SIG-M5 treated with dmso at 0.1 percent for 504 hours (cell line): ENCODE data around the gene TREM2.
"Not testable (repeated sequence)": the region's sequence is repeated elsewhere in the genome, so short reads cannot be mapped to it uniquely, and the experiment has no call there.

ENCODE experiments used
- DNase-seq: peaks from one replicate; lab custom pipeline; 2025; ENCODE audit not compliant: unreplicated experiment; lab: John Stamatoyannopoulos, UW

TREM2 gene

DNA sequence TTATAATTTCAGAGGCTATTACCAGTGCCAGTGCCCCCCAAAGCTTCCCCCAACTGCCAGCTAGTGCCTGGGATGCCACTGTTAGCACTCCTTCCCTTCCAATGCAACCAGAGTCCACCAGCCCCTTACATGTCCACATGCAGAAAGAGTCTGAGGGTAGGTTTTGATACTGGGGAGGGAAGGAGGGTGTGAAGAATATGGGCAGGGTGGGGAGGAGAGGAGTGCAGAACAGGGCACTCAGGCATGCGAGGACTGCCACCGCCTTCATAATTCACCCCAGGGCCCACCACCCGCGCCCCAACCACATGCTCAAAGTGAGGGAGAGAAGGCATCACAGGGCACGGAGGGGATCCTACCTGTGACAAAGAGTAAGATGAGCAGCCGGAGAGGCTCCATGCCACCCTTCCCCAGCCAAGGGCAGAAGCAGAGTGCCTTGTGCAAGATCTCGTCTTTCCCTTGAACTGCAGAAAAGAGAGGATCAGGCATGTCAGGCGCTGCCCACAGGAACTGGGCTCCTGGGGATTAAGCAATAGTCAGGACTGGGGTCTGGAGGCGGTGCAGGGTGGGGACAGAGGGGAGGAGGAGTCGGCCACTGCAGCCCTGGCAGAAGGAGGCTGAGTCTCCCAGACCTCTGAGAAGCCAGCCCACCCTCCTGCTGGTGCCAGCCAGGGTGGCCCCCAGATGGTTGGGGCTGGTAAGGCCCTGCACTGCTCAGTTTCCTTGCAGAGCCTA is at the start of gene TREM2:
TSS of gene TREM2 (minus strand) at position 430 of the 732 bp plus-strand sequence. CDS start at position 396, 34 bp downstream.
- peak; percentile 18 for DNase-seq

DNA sequence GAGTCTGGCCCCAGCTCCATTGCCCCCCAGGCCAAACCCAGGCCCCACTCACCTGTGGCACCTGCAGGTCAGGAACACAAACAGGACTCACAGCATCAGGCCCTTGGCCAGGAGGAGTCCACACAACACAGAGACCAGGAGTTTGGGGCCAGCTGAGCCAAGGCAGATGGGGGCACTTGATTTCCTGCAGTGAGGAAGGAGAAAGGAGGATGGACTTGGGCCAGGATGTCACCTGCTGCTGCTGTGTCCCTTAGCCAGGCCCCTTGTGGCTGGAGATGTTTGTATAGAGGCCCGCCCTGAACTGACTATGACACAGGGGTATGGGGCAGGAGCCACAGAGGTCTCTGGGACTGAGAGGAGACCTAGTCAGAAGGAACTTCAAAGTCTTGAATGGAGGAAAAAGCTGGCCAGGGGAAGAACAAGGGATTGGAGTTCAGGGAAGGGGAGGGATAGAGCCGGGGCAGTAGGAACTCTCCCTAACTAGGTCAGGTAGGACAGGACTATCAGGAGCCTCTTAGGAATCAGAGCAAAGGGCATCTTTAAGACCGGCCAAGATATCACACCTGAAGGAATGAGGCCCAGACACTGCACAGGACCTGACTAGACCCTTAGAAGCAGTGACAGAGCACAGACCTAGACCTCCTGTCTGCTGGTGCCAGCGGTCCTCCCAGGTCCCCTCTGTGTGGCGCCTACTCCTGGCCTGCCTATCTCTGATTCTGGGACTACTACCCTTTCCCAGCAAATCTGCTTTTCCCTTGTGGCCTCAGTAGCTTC is 46.8 kb upstream of the TREM2 start:
- no peak for DNase-seq

DNA sequence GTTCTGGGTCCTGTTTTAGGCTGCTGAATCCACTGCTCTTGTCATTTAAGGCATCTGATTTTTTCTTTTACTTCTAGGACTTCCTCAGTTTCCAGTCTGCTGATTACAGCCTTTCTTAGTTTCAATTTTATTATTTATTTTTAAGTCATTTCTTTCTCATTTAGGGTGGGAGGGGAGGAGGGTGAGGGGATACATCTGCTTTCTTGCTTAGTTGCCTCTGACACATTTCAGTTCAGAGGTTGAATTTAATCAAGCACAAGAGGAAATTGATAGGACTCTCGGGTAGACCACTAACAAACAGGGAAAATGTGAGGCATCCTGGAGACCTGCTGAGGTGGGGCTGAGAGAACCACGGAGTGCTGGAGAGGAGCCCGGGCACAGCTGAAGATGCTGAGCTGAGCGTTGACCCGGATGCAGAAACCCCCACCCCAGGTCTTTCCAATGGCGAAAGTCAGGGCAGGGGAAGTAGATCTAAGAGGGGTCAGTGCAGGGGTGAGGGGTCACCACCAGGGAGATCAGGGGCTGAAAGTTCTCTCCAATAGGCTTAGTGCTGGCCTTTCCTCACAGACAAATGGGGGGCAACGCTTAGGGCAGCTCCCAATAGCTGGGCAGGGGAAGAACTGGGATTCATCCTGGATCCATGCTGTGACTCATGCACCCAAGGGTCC is 45.7 kb upstream of the TREM2 start:
- no peak for DNase-seq

DNA sequence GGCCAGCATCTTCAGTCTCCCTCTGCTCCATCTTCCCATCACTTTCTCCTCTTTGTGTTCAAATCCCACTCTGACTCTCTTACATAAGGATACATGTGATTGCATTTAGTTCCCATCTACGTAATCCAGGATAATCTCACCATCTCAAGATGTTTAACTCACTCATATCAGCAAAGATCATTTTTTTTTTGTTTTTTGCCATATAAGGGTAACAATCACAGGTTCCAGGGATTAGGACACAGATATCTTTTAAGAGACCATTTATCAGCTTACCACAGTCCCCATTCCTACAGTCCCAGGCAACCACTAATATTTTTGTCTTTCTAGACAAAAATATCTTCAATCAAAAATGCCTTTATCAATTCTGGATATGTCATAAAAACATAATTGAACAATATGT is 41.2 kb upstream of the TREM2 start:
- DNase-seq = no peak

DNA sequence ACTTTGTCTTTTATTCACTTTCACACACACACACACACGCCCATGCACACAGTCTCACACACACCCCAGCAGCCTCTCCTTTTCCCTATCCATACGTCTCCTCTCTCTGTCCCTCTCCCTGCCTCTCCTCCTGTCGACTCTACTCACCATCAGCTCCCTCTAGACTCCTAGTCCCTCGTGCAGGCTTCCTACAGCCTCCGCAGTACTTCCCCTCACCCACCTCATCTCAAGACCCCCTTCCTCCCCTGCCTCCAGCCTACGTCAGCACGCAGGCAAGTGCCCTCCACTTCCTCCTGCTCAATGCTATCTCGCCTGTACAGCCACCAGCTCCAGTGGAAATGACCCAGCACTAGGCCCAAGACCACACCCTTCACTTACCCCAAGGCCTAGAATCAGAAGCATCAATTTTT is 38.9 kb upstream of the TREM2 start:
- DNase-seq = no peak

DNA sequence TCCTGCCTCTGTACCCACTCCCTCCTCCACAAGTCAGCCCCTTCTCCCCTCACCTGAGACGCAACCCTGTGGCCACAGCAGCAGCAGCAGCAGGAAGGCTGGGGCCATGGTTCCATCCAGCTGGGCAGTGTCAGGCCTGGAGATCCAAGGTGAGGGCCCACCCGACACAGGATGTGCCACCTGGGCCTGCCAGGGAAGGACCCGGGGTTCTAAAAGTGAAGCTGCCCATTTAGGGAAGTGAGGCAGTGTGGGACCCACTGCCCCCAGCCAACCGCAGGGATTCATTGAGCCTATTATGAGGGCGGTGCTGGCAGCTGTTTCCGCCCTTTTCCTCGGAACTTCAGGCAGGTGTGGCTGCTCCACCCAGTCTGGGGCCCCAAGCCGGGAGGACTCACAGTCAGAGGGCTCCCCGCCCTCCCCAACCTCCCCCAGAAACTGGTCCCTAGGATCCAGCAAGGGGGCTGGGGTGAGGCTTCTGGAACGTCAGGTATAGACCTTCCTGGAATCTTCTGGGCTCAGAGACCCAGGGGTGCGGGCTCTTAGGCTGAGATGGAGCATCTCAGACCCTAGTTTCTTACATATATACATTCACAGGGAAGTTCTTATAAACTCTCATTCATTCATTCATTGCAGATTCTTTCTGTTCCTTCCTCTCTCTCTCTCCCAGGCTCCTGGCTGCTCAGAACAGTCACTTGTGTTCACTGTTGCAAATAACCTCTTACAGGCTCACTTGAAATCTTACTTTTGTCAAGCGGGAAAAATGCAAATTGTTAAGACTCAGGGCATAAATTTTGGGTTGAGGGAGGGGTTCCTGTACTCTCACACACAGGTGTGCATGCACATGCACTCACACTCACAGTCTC is 38.2 kb upstream of the TREM2 start, which contains the start of gene TREML2:
TSS of gene TREML2 (minus strand) at position 249 of the 863 bp plus-strand sequence. CDS start at position 108, 141 bp downstream.
- DNase-seq = peak; percentile 58

DNA sequence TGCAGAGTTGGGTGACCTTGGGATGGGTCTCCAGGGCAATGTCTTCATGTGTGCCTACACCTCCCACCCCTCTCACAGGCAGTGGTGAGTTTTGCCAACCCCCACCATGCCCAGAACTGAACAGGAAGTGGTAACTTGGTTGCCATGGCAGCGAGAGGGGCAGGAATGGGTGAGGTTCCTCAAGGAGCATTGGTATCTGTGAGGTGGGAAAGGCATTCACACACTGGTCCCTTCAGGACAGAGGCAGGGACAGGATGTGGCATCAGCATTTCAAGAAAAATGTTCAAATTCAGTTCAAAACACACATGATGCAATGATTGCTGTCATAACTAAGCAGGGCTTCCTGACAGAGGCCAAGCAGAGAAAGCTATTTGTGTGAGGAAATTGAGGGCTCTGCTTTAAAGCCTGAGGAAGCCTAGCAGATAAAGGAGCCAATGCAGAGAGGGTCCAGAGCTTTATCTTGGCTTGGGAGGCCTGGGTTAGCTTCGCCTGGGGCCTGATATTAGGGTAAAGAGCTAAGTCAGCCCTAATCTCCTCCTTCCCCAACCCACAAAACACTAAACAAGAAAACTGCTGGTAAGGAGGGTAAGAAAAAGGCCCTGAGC is 37.5 kb upstream of the TREM2 start:
- DNase-seq = peak; percentile 90

DNA sequence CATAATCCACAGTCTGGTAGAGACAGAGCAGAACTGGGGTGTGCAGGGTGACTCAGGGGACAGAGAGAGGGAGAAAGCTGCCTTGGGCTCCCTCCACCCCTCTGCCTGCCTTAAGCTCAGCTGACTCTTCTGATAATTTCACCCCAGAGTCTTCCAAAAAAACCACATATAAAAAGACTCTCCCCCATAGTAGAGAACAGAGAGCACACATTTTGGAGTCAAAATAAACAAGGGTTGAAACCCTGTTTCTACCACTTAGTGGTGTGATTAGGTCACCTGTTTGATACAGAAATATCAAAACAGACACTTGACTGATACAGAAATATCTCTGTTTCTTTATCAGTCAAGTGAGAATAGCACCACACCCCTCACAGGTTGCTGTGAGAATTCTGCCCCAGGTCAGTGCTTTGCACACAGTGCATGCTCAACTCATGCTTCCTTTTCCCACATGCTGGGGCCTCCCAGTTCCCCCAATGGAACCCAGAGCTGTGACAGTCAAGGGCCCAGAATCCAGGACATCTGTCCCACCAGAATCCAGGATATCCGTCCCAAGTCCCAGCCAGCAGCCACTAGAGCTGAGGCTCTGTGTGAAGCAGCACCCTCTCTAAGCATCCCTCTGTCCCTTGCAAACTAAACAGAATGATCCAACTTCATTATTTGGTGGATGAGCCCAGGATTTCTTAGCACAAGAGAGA is 36.8 kb upstream of the TREM2 start:
- peak; percentile 1 for DNase-seq

DNA sequence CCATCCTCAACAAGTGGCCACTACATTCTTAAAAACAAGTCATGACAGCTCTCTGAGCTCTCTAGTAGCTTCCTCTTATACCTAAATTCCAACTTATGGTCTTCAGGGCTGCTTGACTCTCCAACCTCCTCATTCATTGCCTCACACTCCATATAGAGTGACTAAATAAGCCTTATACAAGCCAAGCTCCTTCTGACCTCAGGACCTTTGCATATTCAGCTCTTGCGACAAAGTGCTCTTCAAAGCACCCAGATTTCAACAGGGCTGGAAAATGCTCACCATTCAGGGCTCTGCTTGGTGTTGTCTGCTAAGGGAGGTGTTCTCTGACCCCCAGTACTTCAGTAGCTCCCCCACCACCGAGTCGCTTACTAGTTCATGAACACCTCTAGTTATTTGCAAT is 34.3 kb upstream of the TREM2 start:
- DNase-seq = no peak

DNA sequence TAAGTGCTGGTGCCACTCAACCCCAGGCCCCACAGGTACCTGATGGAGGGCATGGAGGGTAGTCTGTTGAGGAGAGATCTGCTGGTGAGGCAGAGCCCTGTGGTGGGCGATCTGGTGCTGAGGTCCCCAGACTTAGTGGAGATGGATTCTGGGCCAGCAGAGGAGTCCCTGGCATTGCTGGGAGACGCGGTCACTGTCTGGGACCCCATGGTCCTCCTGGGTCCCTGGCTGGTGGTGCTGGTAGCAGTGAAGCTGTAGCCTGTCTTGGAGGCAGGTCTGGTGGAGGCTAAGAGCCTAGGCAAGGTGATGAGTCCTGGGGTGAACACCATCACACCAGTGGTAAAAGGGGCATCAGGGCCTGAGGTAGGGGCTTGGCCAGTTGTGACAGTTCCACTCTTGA is 31.5 kb upstream of the TREM2 start:
- no peak for DNase-seq

DNA sequence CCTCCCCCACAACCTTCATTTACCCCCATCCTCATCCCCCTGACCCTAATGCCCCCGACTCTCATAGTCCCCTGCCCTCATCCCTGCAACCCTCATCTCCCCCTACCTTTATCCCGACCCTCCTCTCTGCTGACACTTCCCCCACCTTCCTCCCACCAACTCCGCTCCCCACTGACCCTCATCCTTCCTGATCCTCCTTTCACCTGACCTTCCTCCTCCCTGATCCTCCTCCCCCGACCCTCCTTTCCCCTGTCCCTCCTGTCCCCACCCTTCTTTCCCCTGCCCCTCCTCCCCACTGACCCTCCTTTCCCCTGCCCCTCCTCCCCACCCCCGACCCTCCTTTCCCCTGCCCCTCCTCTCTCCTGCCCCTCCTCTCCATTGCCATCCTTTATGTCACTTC is 31.0 kb upstream of the TREM2 start:
- no peak for DNase-seq

DNA sequence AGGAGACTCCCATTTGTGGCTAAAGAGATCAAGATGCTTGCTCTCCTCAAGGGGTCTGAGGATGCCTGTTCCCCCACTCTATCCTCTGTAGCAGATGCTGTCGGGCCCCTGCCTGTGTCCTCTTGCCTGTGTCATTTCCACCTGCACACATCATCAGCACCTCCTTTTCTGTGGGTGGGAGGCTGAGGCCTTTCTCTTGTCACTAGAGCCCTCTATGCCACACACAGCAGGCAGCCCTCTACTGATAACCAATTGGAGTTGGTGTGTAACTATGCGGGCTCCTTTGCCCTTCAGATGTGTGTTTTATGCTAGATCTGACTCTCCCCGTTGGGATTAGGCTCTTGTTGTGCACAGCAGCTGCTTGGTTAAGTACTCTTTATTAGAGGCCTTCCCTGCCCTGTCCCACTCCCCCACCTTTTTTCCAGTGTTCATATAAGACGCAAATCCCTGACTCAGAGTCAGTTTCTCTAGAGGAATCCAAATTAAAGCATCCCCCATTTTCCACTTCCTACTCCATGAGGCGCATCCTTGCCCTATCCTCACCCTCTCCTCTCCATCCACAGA is 30.3 kb upstream of the TREM2 start:
- DNase-seq = no peak

DNA sequence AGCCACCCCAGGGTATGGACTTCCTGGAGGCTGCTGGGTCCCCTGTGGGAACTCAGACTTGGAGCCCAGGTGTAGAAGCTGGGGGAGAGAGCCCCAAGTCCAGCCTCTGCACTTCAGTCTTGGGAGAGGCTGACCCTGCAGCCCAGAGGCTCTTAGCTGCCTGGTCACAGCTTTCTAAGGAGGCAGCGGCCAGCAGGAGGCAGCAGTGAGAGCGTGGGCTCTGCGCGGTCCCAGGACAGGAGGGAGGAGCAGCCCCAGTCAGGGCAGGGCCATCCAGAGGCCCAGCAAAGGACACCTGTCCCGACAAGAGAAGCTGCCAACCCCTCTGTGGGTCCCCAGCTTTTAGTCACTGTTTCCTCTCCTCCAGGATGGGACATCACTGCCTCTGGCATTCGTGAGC is 28.7 kb upstream of the TREM2 start:
- DNase-seq = no peak

DNA sequence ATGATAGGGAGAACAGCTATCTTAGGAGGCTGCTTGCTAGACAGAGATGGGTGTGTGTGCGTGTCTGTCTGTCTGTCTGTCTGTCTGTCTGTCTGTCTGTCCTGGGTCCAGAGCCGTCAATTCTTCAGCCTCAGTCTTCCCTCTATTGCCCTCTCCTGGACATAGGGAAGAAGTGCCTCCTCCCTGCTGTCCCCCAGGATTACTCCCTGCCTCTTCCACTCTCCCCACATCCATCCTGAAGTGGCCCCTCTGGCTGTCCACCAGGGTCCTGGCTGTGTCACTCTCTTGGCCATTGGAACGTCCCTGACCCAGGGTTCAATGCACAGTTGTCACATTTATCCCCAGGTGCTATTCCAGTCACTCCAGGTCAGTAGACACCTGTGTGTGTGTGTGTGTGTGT is 27.9 kb upstream of the TREM2 start:
- DNase-seq = no peak

DNA sequence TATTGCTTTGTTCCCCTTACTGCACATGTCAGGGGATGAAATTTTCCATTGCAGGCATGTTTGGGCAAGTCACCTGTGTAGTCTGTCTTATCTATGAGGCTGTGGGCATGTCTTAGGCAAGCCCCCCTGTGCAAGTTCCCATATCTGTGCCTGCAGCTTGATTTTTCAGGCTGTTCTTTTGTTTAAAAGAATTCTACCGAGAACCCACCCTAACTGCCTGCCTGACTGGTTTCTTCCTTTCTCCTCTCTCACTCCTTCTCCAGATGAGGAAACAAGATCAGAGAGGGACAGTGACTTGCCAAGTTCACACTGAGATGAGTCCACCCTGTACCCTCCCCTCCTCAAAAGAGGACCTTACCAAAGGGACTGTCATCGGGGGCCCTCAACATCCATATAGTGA is 27.1 kb upstream of the TREM2 start:
- no peak for DNase-seq

DNA sequence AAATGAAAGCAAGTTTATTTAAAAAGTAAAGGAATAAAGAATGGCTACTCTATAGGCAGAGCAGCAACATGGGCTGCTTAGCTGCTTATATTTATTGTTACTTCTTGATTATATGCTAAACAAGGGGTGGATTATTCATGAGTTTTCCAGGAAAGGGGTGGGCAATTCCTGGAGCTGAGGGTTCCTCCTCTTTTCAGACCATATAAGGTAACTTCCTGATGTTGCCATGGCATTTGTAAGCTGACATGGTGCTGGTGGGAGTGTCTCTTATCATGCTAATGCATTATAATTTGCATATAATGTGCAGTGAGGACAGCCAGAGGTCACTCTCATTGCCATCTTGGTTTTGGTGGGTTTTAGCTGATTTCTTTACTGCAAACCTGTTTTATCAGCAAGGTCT is 26.1 kb upstream of the TREM2 start:
- not testable (repeated sequence) for DNase-seq

DNA sequence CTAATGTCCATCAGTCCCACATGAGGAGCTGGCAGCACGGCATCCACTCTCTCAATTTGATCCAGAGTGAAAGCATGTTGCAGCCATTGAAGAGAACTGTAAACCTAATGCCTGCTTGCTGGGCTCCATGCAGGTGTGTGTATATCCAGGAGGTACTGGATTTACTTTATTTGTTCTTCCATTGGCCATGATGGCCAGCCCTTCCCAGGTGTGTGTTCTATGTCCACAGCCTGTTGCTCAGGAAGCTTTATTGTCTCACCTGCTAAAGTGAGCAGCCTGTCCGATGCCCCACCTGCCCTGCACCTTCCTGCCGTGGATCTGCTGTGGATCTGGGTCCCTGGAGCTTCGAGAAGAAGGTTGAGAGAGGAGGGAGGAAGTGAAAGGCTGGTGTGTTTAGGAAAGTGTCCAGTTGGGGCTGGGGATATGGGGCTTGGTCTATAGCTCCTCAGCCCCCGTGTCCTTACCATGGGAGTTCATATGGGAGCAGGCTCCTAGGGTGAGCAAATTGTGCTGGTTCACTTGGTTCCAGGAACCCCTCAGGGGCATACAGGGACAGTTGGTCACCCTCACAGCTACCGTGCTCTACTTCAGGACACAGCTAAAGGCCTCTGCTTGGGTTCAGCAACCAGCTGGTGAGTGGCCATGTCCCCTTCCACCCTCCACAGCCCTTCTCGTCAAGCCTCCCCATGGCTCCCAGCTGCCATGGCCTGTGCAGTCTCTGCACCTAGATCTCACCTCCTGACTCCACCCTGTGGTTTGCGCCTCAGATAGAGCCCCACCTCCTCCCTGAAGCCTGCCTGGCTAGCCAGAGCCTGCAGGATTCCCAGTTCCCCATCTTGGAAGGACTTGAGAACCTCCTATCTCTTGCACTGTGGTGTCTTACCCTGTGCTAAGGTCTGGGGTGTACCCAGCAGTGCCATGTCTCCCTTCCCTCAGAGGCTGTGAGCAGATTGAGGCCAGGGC is 25.3 kb upstream of the TREM2 start:
- no peak for DNase-seq

DNA sequence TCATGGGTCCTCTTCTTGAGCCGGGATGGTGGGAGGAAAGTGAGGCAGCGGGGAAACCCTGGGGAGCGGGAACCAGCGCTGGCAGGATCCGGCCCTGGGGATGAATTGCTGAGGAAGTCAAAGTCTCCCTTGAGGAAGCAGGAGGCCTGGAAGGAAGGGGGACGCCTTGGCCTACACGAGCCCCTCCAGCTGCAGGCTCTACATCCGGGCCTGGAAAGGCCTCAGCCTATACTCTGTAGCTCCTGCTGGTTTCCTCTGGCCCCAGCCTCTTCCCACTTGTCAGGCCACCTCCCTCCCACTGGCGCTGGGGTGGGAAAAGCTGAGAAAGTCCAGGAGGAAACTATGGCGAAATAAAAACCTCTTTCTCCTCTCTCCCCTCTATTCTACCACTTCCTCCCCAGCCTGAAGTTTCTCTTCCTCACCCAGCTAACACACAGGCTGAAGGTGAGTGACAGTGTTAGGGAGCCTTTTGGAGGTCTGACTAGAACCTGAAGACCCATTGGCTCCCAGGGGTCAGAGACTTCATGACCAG is 23.2 kb upstream of the TREM2 start:
- DNase-seq = no peak
